ENCODE data around the gene DHX34.
A peak's percentile ranks its signal among the peaks of the same experiment; 100 is the strongest.

DHX34 gene

GRCh38 chr19:47427241-47428176 is 78.4 kb downstream of the DHX34 start:
- no peak for DNase-seq (ENCODE audit: low read depth)

GRCh38 chr19:47428177-47428894 is 79.2 kb downstream of the DHX34 start:
- H3K4me3 ChIP-seq (ENCODE audit: low read depth, low read length): peak overlapping the region; percentile 34
- DNase-seq (ENCODE audit: low read depth): peak; percentile 97

More at GRCh38 chr19:47427241-47428176, 78.4 kb downstream of the DHX34 start:
- H3K4me3 ChIP-seq (ENCODE audit: low read depth, low read length): peak overlapping the region; percentile 34

GRCh38 chr19:47429140-47429793 is 80.2 kb downstream of the DHX34 start:
- H3K4me3 ChIP-seq (ENCODE audit: low read depth, low read length): no peak overlapping the region
- DNase-seq (ENCODE audit: low read depth): no peak

- DNase-seq (ENCODE audit: low read depth): no peak
- peak overlapping the region; percentile 11 for H3K4me3 ChIP-seq (ENCODE audit: low read depth, low read length)
These were observed 81.1 kb downstream of the DHX34 start for GRCh38 chr19:47430041-47430802.

GRCh38 chr19:47432091-47432490 is 83.0 kb downstream of the DHX34 start:
- H3K4me3 ChIP-seq (ENCODE audit: low read depth, low read length): no peak overlapping the region
- DNase-seq (ENCODE audit: low read depth): no peak
